Lower leg skin (tissue), 3 donors: ENCODE data around the gene KLK7.

Source experiments
- CTCF ChIP-seq, 3 donors: fragments of 450-650 bp; IDR thresholded peaks; one replicate each; pipeline ENCODE4 v1.5.1; 2016; ENCODE audit warnings: antibody characterized with exemption in 3 of 3, mild to moderate bottlenecking in 3 of 3, moderate library complexity in 2 of 3
- POLR2A ChIP-seq, 2 donors: fragments of 450-650 bp; IDR thresholded peaks; one replicate each; pipeline ENCODE4 v1.6.1; 2016 to 2017; ENCODE audit warnings: antibody characterized with exemption in 2 of 2, mild to moderate bottlenecking in 1 of 2, moderate library complexity in 1 of 2

- TF ChIP-seq CTCF (IDR thresholded peaks at IDR 0.05) (no peak), POLR2A (IDR thresholded peaks at IDR 0.05) (no peak)
Measured at GRCh38 chr19:50983625-50984292, at the start of gene KLK7.
